GM12801 (cell line): ENCODE results near the gene ZNF432.

Experiments used
- TF ChIP-seq, protein P1 (sequence below): IDR thresholded peaks from one replicate; pipeline ENCODE4 v1.5.1; 2011; ENCODE audit warnings: control low read depth; ENCODE audit not compliant: insufficient read length; ENCODE audit errors: extremely low read depth

Gene ZNF432

DNA sequence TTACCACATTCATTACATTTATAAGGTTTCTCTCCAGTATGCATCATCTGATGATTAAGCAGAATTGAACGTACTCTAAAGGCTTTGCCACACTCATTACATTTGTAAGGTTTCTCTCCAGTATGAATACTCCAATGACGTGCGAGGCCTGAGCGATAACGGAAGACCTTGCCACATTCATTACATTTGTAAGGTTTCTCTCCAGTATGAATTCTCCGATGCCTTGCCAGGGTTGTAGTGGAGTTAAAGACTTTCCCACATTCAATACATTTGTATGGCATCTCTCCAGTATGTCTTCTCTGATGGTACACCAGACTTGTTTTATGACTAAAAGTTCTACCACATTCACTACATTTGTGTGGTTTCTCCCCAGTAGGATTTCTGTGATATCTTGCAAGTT, 16.8 kb upstream of the ZNF432 start:
- TF ChIP-seq, protein P1, sequence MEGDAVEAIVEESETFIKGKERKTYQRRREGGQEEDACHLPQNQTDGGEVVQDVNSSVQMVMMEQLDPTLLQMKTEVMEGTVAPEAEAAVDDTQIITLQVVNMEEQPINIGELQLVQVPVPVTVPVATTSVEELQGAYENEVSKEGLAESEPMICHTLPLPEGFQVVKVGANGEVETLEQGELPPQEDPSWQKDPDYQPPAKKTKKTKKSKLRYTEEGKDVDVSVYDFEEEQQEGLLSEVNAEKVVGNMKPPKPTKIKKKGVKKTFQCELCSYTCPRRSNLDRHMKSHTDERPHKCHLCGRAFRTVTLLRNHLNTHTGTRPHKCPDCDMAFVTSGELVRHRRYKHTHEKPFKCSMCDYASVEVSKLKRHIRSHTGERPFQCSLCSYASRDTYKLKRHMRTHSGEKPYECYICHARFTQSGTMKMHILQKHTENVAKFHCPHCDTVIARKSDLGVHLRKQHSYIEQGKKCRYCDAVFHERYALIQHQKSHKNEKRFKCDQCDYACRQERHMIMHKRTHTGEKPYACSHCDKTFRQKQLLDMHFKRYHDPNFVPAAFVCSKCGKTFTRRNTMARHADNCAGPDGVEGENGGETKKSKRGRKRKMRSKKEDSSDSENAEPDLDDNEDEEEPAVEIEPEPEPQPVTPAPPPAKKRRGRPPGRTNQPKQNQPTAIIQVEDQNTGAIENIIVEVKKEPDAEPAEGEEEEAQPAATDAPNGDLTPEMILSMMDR: no peak

DNA sequence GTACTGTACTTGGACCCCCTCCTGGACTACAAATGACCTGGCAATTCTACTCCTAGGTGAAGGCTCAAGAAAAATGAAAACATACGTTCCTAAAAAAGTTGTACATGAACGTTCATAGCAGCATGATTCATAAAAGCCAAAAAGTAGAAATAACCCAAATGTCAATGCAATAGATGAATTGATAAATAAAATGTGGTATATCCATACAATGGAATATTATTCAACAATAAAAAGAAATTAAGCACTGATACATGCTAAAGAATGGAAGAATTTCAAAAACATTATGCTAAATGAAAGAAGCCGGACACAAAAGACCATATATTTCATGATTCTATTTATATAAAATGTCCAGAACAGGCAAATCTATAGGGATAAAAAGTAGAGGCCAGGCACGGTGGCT, 9.5 kb downstream of the ZNF432 start:
- TF ChIP-seq, protein P1: no peak

DNA sequence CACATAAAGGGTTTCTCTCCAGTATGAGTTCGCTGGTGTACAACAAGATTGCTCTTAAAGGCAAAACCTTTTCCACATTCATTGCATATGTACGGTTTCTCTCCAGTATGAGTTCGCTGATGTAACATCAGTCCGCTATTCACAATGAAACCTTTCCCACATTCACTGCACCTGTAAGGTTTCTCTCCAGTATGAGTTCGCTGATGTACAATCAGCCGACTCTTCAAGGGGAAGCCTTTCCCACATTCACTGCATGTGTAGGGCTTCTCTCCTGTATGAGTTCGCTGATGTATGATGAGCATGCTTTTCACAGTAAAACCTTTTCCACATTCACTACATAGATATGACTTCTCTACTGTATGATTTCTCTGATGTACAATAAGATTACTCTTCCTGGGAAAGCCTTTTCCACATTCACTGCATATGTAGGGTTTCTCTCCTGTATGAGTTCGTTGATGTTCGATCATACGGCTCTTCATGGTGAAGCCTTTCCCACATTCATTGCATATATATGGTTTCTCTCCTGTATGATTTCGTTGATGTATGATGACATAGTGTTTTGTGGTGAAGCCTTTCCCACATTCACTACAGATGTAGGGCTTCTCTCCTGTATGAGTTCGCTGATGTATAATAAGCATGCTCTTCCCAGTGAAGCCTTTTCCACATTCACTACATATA, 14.4 kb downstream of the ZNF432 start:
- TF ChIP-seq, protein P1: no peak

DNA sequence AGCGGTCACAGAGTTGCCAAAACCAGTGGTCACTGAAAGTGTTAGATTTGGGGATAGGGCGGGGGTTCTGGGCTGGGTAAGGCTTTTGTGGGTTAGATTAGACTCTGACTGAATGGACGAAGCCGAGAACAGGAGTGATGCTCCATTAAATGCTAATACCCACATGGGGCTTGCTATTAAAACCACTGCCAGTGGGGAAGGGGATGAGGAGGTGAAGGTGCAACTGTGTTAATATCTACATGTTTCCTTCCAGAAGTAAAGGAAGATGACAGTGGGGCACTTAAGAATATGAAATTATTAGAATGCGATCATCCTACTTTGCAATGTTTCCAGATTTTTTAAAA, 19.9 kb downstream of the ZNF432 start:
- TF ChIP-seq, protein P1: no peak

DNA sequence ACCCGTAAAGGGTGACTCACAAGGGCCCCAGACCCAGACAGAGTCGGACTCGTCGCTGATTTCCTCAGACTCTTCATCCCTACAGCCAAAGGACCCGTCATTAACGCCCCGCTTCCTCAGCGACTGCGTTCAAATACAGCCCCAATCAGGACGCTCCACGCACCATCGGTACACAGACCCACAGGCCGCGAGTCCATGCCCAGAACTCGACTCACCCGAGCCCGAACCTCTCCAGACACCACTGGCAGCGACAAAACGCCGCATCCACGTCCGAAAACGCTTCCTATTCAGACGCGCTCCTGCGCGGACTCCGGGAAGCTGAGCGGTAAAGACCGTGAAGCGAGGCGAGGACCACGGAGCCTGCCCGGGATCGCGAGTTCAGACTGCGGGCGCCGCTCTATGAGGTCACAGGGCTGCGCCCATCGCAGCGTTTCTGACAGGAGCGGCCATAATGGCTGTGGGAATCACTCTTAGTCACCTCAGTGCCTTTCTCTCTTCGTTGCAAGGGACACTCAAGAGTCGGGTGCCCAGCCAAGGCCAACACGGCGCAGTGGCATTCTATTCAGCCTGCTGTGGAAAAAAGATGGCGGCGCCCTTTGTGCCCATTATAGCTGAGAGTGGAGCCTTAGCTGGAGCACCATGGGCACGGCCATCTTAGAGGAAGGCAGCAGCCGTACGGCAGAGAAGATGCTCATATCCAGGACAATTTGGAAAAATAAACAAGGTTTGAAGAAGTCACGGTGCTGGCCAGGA, 20.4 kb downstream of the ZNF432 start, which contains the start of gene ZNF614:
TSS of gene ZNF614 (minus strand) at position 353 of the 753 bp plus-strand sequence. CDS start 2,634 bp downstream, outside the sequence.
- TF ChIP-seq, protein P1: no peak

DNA sequence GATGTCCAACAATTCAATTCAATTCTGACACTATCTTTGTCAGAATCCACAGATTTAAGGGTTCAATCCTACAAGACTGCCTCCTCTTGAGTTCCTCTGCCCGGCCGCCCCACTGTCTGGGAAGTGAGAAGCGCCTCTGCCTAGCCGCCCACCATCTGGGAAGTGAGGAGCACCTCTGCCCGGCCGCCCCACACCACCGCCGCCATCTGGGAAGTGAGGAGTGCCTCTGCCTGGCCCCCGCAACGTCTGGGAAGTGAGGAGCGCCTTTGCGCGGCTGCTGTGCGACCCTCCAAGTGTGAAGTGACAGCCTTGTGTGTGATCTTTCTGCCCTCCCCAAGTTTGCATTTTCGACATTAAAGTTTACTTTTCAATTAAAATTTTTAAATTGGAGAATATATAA, 26.4 kb downstream of the ZNF432 start:
- TF ChIP-seq, protein P1: no peak

DNA sequence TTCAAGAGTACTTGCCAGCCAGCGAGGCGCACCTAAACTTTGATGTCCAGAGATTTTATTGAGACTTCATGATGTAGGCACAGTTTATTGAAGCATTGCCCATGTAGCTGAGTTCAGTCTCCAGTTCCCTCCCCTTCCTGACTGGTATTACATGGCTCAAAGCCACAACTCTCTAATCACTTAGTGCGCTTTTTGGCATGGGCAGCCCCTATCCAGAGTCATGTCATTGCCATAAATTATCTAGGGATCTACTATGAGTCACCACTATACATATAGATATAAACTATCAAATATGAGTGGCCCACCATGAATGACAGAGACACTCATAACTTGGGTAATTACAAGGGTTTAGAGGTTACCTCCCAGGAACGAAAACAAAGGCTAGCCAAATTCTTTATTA, 28.1 kb downstream of the ZNF432 start:
- TF ChIP-seq, protein P1: no peak
